ENCODE data around the gene CAPN9. TPM values are rescaled to one million over a fixed set of nuclear protein-coding genes. Genes with fewer than 3 reads are reported as not detected.

The CAPN9 gene
- total RNA-seq, 1 donor from 2014 or later, result 26.6 TPM

GRCh38 chr1:230784163-230784562, 37.0 kb downstream of the CAPN9 start:
- no peaks in the 10 kb centered on the region for H3K27me3 ChIP-seq (ENCODE audit: low read depth)
- no peak overlapping the region for H3K4me3 ChIP-seq
- H3K4me1 ChIP-seq, result no peaks in the 10 kb centered on the region
- TF ChIP-seq CTCF (IDR thresholded peaks at IDR 0.05), result no peak
- no peak overlapping the region for H3K27ac ChIP-seq
- intact Hi-C loops (cut with DNase I), result no loop called here
- H3K36me3 ChIP-seq, result no peaks in the 10 kb centered on the region
- no peak for ATAC-seq
- H3K9me3 ChIP-seq, result no peaks in the 10 kb centered on the region
- DNase-seq, result no peak

GRCh38 chr1:230785636-230786384, 38.6 kb downstream of the CAPN9 start:
- no peak for ATAC-seq

GRCh38 chr1:230786385-230786753, 39.2 kb downstream of the CAPN9 start:
- H3K4me3 ChIP-seq, result no peak overlapping the region
- no peaks in the 10 kb centered on the region for H3K36me3 ChIP-seq
- H3K9me3 ChIP-seq, result no peaks in the 10 kb centered on the region
- DNase-seq (no peak), ATAC-seq (no peak)
- no peak for TF ChIP-seq CTCF (IDR thresholded peaks at IDR 0.05)
- intact Hi-C loops (cut with DNase I), result no loop called here
- no peaks in the 10 kb centered on the region for H3K27me3 ChIP-seq (ENCODE audit: low read depth)
- H3K27ac ChIP-seq, result no peak overlapping the region
- no peaks in the 10 kb centered on the region for H3K4me1 ChIP-seq

More at GRCh38 chr1:230785636-230786384, 38.6 kb downstream of the CAPN9 start:
- Histone ChIP-seq H3K4me3 (no peak overlapping the region), H3K9me3 (no peaks in the 10 kb centered on the region), H3K27me3 (ENCODE audit: low read depth) (no peaks in the 10 kb centered on the region), H3K27ac (no peak overlapping the region), H3K4me1 (no peaks in the 10 kb centered on the region), H3K36me3 (no peaks in the 10 kb centered on the region)
- no peak for TF ChIP-seq CTCF (IDR thresholded peaks at IDR 0.05)
- intact Hi-C loops (cut with DNase I), result no loop called here
- DNase-seq, result no peak

- Histone ChIP-seq H3K4me1 (no peaks in the 10 kb centered on the region), H3K27me3 (ENCODE audit: low read depth) (no peaks in the 10 kb centered on the region), H3K4me3 (no peak overlapping the region), H3K36me3 (no peaks in the 10 kb centered on the region), H3K9me3 (no peaks in the 10 kb centered on the region), H3K27ac (no peak overlapping the region)
- ATAC-seq (no peak), DNase-seq (no peak)
- TF ChIP-seq CTCF (IDR thresholded peaks at IDR 0.05), result no peak
- intact Hi-C loops (cut with DNase I), result no loop called here
Observed at GRCh38 chr1:230787471-230787870, 40.3 kb downstream of the CAPN9 start.

- DNase-seq, result no peak
- Histone ChIP-seq H3K36me3 (no peaks in the 10 kb centered on the region), H3K27ac (no peak overlapping the region), H3K9me3 (no peaks in the 10 kb centered on the region), H3K4me3 (no peak overlapping the region), H3K4me1 (no peaks in the 10 kb centered on the region), H3K27me3 (ENCODE audit: low read depth) (no peaks in the 10 kb centered on the region)
- no peak for ATAC-seq
- intact Hi-C loops (cut with DNase I), result no loop called here
- TF ChIP-seq CTCF (IDR thresholded peaks at IDR 0.05), result no peak
Observed at GRCh38 chr1:230788561-230789275, 41.5 kb downstream of the CAPN9 start.
